GM19035 (cell line): Measurements from ENCODE around the gene ANO2.
"Not testable (repeated sequence)": the region's sequence is repeated elsewhere in the genome, so short reads cannot be mapped to it uniquely, and the experiment has no call there.

Experiments
- ATAC-seq: cut with Tn5 transposase; IDR thresholded peaks from one replicate; pipeline ENCODE4 v1.9.1; 2021; ENCODE audit not compliant: unreplicated experiment

The ANO2 gene

DNA sequence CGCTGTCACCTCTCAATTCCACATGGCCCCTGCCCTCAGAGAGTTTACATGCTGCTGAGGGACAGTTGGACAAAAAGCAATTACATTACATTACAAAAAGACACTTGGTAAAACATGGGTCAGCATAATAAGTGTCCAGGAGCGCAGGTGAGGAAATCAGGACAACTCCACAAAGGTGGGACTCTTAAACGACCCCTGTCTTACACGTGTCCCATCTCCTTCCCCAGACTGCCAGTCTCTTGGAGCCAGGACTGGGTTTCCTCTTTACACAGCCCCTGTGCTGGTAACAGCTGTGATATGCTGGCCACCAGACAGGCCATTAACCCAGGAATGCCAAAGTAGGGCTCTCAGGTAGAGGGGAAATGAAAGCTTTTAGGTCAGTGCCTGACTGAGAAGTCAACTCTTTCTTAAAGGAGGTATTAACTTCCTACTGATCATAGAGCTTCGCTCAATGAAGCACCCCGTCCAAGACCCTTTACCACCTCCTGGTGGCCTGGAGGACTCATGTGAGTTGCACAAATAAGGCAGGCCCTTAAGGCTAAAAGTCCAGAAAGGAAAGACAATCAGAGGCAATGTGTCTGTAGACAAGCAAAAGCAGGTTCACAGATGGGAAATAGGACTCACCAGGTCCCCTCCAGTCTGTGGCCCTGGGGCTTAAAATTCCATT, 55.5 kb downstream of the ANO2 start:
- no peak for ATAC-seq

- ATAC-seq: no peak
Observed at GRCh38 chr12:5888816-5889315, 56.2 kb downstream of the ANO2 start.

- not testable (repeated sequence) for ATAC-seq
Observed at GRCh38 chr12:5887819-5888218, 57.2 kb downstream of the ANO2 start.

DNA sequence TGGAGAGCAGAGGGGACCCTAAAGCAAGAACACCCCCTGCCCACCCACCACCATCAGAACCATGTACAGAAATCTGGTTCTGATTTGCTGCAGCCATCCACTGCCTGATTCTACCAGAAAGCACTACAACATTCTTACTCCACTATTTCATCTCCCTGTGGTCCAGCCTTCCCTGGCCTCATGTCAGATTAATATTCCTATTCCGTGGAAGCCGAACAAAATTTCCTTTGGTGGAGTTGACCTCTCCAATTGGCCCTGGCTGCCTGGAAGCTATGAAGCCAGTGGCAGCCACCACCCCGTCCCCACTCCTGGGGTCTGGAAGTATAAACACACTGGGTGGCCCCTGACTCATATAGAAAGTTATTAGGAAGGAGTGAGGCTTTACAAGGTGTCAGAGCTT, 60.2 kb downstream of the ANO2 start:
- no peak for ATAC-seq

GRCh38 chr12:5884285-5884684, 60.8 kb downstream of the ANO2 start:
- ATAC-seq: no peak

DNA sequence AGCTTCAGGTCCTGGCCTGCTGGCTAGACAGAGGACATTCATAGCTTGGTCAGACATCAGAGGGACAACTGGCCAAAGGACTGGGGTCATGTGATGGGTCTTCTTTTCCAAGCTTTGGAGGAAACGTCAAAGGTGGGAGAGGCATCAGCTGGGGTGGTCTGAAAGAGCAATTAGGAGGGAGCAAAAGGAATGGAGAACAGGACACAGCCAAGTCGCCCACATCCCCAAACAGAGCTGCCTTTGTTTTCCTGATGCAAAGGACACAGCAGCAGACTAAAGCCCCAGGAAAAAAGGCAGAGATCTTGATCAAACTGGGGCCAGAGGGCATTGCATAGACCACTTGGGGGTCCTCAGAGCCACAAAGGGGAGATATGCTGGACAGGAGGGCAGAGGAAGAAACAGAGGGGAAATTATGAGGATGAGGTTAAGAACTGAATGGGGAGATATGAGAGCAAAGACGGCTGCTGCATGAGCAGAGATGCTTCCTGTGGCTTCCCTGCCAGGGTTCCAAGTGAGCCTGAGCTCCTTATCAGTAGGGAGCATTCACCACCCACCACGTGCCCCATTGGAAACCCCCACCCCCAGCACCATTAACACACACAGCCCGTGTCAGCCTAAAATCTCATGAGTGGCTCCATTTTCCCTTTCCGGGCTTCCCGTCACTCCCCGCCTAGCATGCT, 62.4 kb downstream of the ANO2 start:
- ATAC-seq: no peak

GRCh38 chr12:5881666-5882065, 63.4 kb downstream of the ANO2 start:
- no peak for ATAC-seq

DNA sequence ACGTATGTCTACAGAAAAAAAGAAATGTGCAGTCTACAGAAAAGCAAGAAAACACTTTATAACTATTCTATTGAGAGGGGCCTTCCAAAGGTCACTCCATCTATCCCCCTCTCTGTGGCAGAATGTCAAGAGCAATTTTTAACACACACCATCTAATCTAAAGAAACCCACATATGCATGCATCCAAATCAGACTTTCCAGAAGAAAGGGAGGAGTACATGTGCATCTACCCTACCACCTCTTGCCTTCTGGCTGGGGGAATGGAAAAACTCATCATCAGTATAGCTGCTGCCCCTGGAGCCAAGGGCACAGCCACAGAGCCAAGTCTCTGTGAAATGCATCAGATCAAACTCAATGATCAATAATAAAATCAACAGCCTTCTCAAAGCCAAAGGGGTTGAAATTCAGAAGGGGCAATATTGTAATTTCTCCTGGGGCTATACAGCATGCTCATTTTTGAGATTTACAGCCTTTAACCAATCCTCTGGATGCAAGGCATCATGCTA, 63.9 kb downstream of the ANO2 start:
- ATAC-seq: no peak

DNA sequence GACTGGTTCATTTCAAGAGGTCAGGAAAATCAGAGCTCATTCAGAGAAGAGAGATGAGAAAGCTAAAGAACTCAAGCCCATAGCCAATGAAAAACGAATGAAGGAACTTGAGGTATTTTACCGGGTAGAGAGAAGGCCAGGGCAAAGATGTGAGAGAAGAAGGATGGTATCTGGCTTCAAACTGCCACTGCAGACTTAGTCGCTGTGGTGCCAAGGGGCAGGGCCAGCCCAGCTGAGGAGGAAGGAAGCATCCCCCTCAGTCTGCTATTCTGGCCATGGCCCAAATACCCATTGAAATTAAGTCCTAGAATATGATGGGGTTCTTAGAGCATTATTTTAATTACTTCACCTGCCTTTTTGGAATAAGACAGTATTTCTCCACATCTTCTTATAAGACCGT, 69.2 kb downstream of the ANO2 start:
- ATAC-seq: no peak

GRCh38 chr12:5874514-5874913, 70.5 kb downstream of the ANO2 start:
- ATAC-seq: no peak

DNA sequence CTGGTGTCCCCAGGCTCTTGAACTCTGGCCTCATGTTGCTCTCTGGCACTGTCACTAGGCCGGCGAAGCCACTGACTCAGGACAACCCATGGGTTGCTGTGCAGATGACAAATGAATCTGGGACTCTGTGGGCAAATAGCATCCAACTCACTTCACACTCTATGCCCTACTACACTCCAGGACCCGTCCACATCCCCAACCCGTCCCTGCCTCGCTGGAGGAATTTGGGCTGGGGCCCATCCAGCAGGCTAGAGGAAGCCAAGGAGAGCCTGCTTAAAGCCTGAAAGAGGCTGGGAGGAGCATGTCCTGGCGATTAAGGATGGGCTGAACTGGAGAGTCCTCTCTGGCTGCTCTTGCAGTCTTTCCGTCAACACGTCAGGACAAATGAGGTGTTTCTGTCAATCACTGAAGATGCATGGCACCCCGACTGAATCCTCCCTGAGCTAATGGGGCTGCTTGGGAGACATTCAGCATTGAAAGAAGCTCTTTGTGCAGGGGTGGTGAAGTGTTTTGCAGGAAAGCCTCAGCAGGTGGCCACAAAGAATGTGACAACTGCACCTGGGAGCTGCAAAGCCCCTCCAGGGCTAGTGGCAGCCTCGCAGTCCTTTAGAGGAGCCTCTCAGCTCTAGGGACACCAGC, 71.7 kb downstream of the ANO2 start:
- ATAC-seq: no peak

DNA sequence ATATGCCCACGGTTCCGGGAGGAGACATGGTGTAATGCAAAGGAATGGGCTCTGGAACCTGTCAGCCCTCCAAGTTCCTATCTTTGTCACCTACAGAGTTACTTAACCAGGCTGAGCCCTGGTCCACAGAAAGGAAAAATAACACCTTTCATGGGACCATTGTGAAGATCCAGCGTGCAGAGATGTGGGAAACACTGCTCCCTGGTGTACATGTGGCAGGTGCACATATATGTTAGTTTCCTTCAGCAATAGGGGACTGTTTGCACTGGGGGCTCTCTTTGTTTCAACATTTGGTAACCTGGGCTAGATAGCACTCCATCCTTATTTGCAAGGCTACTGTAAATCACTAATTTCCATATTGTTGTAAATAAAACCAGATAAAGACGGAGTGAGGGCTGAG, 72.3 kb downstream of the ANO2 start:
- ATAC-seq: no peak

DNA sequence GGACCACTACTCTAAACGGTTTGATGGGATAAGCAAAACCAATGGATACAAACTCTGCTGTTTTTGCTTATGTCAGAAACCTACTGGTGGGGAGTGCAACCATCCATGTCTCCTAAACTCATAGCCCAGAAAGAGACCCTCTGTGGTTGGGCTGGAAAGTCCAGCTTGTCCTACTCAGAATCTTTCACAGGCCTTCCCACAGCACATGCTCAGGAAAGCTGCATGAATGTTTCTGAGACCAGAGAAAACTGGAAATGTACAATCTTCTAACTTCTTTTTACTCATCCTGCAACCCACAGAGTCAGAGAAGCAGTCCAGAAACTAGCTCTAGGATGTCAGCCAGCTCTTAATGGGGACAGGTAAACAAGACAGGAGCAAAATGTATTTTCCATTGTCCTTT, 73.3 kb downstream of the ANO2 start:
- no peak for ATAC-seq

DNA sequence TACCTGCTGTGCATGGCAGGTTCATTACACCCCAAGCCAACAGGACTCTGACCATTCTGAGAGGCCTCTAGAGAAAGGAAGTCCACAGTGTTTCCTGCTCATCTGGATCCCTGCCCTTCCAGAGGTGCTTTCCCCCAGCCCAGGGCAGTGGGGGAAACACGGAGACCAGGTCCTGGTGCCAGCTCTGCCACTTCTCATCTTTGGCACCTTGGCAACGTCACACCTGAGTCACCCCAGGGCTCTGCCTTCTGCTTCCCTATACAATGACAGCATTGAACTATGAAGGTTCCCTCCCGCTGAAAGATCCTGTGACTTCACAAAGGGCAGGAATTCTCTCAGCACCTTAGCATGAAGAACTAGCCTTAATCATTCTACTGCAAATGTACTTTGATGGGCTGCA, 74.9 kb downstream of the ANO2 start:
- ATAC-seq: no peak

GRCh38 chr12:5868625-5869295, 76.3 kb downstream of the ANO2 start:
- no peak for ATAC-seq

DNA sequence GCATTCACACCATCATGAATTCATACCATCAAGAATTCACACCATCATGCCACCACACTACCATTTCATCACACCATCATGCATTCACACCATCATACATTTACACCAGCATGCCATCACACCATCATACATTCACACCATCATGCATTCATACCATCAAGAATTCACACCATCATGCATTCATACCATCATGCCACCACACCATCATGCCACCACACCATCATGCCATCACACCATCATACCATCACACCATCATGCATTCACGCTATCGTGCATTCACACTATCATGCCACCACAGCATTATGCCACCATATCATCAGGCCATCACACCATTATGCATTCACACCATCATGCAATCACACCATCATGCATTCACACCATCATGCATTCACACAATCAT, 79.7 kb downstream of the ANO2 start:
- ATAC-seq: no peak

- no peak for ATAC-seq
Observed at GRCh38 chr12:5864972-5865371, 80.1 kb downstream of the ANO2 start.

GRCh38 chr12:5864301-5864700, 80.8 kb downstream of the ANO2 start:
- no peak for ATAC-seq

DNA sequence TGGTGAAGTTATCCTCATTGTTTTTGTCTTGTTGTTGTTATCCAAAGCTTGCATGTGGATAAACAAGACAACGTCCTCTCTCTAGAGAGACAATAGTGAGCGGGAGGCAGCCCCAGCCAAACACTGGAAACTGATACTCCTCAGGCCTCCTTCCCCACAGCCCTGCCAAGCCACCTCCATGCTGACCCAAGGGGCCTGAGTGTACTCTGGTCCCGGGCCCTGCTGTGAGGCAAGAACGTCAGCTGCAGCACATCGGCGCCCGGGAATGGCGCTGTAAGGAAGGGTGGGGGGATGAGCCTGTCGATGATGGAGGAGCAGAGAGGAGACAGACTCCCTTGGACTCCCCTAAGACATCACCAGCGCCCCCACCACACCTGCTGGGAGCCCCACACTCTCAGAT, 83.6 kb downstream of the ANO2 start:
- no peak for ATAC-seq

DNA sequence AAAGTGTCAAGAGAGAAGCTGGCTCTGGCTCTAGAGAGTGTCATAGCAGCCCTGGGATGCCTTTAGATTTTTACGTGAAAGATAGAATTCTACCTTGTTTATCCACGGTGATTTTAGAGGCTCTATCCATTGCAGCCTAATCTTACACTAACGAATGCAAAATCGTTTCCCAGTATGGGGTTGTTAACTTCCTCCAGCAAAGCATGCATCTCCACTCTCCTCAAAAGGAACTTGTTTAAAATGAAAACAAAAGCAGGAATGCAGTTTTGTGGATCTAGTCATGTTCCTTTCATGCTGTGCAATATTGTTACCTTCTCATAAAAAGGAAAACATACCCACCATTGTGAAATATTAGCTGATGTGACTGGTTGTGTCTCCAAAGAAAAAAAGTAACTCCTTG, 88.4 kb downstream of the ANO2 start:
- ATAC-seq: no peak

DNA sequence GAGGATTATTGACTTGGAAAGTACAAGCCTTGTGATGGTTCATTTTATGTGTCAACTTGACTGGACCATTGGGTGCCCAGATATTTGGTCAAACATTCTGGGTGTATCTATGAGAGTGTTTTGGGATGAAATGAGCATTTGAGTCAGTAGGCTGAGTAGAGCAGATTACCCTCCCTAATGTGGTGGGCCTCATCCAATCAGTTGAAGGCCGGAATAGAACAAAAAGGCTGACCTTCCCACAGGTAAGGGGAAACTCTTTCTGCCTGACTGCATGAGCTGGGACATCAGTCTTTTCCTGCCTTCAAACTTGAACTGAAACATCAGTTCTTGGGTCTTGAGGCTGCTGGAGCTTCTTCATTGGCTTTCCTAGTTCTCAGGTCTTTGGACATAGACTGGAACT, 98.1 kb downstream of the ANO2 start:
- no peak for ATAC-seq

- ATAC-seq: no peak
Observed at GRCh38 chr12:5840944-5841343, 104.1 kb downstream of the ANO2 start.
